GM21619 (cell line): ENCODE measurements around the gene TAX1BP3.

Experiments used
- ATAC-seq: cut with Tn5 transposase; IDR thresholded peaks from one replicate; pipeline ENCODE4 v1.9.1; 2021; ENCODE audit not compliant: unreplicated experiment

Gene TAX1BP3

DNA sequence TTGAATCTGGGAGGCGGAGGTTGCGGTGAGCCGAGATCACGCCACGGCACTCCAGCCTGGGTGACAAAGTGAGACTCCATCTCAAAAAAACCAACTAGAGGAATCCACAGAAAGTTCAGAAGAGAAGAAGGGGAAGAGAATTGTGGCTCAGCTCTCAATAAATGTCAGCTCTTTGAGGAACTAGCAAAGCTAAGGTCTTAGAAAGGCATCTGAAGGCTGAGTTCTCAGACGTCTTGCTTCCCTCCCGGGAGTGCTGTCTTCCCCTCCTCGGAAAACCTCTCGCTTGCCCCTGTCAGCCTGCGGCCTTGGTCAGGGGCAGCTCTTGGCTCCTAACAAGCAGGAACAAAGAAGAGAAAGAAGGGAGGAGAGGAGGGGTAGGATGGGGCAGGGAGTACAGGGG is 37.6 kb downstream of the TAX1BP3 start:
- no peak for ATAC-seq

DNA sequence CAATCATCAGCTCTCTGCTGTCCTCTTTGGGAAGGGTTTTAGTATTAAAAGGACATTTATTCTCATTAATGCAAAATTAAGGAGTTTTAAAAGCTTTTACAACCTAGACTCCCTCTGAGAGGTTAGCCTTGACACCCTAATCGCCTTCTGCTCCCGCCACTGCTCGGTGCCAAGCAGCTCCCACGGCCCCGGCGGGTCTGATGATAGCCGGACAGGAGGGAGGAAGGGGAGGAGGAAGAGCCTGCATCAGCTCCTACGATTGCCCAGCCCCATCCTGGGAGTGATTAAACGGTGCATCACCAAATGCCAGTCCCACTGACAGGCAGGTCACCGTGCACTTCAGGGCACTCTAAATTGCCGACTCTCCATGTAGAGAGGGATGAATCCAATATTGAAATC is 40.6 kb downstream of the TAX1BP3 start:
- no peak for ATAC-seq

DNA sequence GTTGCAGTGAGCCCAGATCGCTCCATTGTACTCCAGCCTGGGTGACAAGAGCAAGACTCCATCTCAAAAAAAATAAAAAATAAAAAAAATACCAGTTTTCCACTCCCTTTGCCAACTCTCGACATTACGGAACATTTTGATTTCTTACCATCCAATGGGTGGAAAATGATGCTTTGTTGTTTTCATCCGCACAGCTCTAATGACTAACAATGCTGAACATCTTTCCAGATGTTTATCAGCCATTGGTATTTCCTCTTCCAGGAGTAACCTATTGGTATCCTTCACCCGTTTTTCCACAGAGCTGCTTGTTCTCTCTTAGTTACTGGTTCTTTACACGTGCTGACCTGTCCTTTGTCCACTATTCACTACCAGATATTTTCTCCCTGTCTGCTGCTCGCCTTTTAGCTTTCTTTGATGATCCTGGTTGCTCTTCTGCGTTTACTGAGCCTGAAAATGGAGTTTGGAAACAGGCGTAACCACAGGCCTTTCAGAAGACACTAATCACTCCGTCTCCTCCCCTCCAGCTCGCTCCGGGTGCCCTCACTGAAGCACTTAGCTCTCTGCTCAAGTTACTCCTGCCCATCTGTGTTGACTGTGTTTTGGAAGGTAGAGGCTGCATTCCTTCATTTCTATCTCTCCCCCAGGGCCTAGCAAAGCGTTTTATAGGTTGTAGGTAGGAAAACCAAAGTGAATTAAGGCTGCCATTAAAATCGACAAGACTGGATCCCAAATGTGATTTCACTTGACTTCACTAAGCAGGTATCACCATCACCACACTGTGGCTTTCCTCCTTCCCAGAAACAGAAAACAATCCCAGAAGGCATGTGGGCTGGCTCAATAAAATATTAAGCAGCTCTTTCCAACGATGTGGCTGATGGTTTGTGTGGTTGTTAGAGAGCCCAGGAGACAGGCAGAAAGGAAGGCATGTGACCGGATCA is 41.3 kb downstream of the TAX1BP3 start:
- no peak for ATAC-seq

DNA sequence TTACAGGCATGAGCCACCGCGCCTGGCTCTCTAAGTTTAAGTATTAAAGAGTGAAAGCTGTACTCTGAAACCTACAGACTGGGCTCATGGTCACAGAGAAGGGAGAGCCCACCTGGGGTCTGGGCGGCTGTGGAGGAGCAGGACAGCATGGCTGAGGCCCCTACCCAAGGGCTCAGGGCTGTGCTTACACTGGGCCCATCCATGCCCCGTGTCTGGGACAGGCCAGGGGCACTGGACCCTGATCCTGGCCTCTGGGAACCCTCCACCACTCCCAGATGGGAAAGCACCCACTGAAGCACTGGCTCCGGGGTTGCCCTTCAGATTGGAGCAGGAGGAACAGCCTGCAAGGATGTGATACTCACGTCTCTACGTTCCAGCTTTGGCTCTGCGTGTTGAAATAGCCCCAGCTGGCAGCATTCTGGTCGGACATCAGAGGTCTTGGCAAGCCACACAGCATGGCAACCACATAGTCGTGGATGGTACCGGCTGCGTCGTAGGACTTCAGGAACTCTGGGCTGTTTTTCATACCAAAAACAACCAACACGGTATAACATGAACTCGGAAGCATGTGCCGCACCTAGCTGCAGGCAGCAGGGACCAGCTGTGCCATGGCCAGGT is 45.3 kb downstream of the TAX1BP3 start:
- ATAC-seq = no peak

DNA sequence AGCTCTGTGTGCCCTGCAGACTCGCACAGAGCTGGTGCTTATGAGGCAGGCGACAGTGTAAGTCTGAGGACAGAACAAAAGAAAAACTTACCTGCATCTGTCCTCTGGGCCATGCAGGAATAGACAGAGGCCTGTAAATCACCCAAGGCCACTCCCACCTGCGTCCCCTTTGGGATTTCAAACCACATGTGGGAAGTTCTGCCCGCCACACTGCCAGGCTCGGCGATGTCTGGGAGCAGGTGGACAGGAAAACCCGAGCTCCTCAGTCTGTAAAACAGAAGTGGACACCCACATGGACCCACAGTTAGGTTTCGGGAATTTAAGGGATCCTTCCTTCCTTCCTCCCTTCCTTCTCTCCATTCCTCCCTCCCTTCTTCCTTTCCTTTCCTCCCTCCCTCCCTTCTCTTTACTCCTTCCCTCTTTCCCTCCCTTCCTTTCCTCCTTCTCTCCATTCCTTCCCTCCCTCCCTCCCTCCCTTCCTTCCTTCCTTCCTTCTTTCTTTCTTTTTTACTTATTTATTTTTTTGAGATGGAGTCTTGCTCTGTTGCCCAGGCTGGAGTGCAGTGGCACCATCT is 47.1 kb downstream of the TAX1BP3 start:
- ATAC-seq = no peak

DNA sequence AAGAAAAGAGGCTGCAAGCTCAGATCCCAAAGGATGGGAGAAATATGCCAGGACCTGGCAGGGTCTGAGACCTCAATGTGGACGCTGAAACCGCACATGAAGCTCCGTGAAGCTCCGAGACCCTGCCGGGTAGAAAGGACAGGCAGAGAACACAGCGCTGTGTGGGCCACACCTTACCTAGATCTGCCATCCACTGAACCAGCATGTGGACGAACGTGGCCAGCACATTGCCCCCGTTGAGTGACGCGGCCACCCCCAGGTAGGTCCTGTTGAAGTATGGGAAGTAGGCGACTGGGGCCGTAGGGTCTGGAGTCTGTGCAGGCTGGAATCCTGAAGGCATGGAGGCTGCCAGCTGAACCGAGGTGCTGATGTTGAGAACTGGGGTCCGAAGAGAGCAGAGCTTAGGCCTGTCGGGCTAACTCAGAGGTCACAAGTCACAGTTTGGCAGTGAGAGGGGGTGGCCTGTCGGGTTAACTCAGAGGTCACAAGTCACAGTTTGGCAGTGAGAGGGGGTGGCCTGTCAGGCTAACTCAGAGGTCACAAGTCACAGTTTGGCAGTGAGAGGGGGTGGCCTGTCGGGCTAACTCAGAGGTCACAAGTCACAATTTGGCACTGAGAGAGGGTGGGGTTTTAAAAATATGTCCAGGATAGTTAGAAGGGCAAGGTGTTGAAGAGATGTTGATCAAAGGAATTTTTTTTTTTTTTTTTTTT is 53.1 kb downstream of the TAX1BP3 start:
- no peak for ATAC-seq

DNA sequence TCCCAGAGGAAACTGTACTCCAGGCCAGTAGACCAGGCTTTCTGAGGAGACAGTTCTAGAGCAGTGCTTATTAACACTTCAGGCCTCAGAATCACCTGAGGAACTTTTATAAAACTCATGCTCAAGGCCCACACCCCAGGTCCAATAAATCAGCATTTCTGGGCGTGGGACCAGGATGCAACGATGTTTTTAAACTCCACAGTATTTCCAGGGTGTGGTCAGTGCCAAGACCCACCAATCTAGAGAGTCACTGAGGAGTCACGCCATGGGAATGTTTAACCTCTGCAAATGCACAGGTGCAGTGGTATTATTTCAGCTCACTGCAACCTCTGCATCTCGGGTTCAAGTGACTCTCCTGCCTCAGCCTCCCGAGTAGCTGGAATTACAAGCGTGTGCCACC is 55.3 kb downstream of the TAX1BP3 start:
- no peak for ATAC-seq
